Stomach (tissue), 9 donors: ENCODE data around the gene CYTH1. TPM values are rescaled to one million over a fixed set of nuclear protein-coding genes. Genes with fewer than 3 reads are reported as not detected.
A peak's percentile ranks its signal among the peaks of the same experiment; 100 is the strongest.

Experiments used
- DNase-seq, 2 donors: peaks; one replicate each; pipeline versions ENCODE4 v3.0.0 to v3.0.0-alpha.2; 2013 to 2019
- H3K27ac ChIP-seq, 5 donors: fragments of 200-600 bp in 4 of 5; sonication (generic) in 4 of 5; one replicate each; pipeline ENCODE4 v1.5.1; 2013 to 2019; ENCODE audit warnings: mild to moderate bottlenecking in 1 of 5, moderate library complexity in 1 of 5
- H3K27me3 ChIP-seq, 3 donors: fragments of 200-600 bp; sonication (generic); one replicate each; pipeline ENCODE4 v1.5.1; 2017 to 2019; ENCODE audit warnings: mixed run types in 1 of 3
- H3K36me3 ChIP-seq, 4 donors: fragments of 200-600 bp; sonication (generic); 1 replicate in 3 of 4; 2 replicates in 1 of 4; pipeline ENCODE4 v1.5.1; 2016 to 2019
- H3K4me1 ChIP-seq, 4 donors: fragments of 200-600 bp; sonication (generic); one replicate each; pipeline ENCODE4 v1.5.1; 2016 to 2019
- H3K4me3 ChIP-seq, 4 donors: fragments of 200-600 bp; sonication (generic) in 3 of 4; one replicate each; pipeline ENCODE4 v1.5.1; 2016 to 2019; ENCODE audit warnings: mild to moderate bottlenecking in 1 of 4
- H3K9me3 ChIP-seq, 4 donors: fragments of 200-600 bp; sonication (generic); one replicate each; pipeline ENCODE4 v1.5.1; 2016 to 2019
- CTCF ChIP-seq, 7 experiments: fragments of 450-650 bp in 4 of 7; fragments of 200-600 bp in 3 of 7; sonication (generic) in 3 of 7; IDR thresholded peaks; one replicate each; pipeline ENCODE4 v1.5.1; 2016 to 2019; ENCODE audit warnings: antibody characterized with exemption in 7 of 7, control low read depth in 2 of 7, mild to moderate bottlenecking in 1 of 7
- EP300 ChIP-seq: sonication (generic); formaldehyde crosslinking; IDR thresholded peaks from one replicate; pipeline ENCODE4 v1.6.1; 2017; ENCODE audit warnings: antibody characterized with exemption
- POLR2A ChIP-seq, 4 donors: fragments of 450-650 bp; IDR thresholded peaks; one replicate each; pipeline ENCODE4 v1.6.1; 2016; ENCODE audit warnings: antibody characterized with exemption in 4 of 4, control low read depth in 2 of 4, mild to moderate bottlenecking in 1 of 4, moderate library complexity in 1 of 4
- POLR2AphosphoS5 ChIP-seq, 3 donors: sonication (generic); formaldehyde crosslinking; IDR thresholded peaks; one replicate each; pipeline ENCODE4 v1.6.1; 2016; ENCODE audit warnings: antibody characterized with exemption in 3 of 3
- WGBS, 5 donors: extraction: QIAGEN DNeasy Blood & Tissue Kit in 3 of 5; methylation state at CpG; one replicate each; pipeline versions ENCODE4 v1.1.5 to v1.1.7; 2013 to 2018; 5-methylcytosine and 5-hydroxymethylcytosine counted together
- intact Hi-C: fragments of 100-400 bp; cut with DNase I; formaldehyde crosslinking; loops from one replicate; pipeline ENCODE4 v1.15.1; 2023; ENCODE audit warnings: low total_unique reads
- polyA plus RNA-seq, 3 donors: library from polyadenylated mRNA; stranded (reverse); fragments of 200-250 nt; gene quantifications; one replicate each; pipeline ENCODE4 v1.2.3, GENCODE V29; 2013
- total RNA-seq, 5 donors: library from RNA; depleted of rRNA; stranded (reverse); fragments of >200 nt; gene quantifications; one replicate each; pipeline versions ENCODE4 v1.1.0 to v1.2.3, GENCODE V29; 2014 to 2016
- donor health status: healthy with polysubstance abuse.
- donor health status: Bipolar disorder and iron deficiency.
- donor health status: healthy.

Gene CYTH1
- total and polyA plus RNA-seq, 8 donors = 29.6 to 137 (median 55.9) TPM

- WGBS, 5 donors = 80 to 87% (median 84%) methylated on average over 14 of the region's 14 CpGs
- Histone ChIP-seq H3K9me3 (no peaks in the 10 kb centered on the region), H3K4me3 (no peak overlapping the region), H3K27ac (peak overlapping the region in 4 of 5 donors; percentile 54 to 65 (median 58)), H3K4me1 (peaks cover 0 to 18% (median 0%) of the 10 kb centered on the region in 4 donors), H3K36me3 (peaks cover 53 to 97% (median 96%) of the 10 kb centered on the region in 4 donors), H3K27me3 (no peaks in the 10 kb centered on the region)
- no peak for TF ChIP-seq POLR2AphosphoS5 (IDR thresholded peaks at IDR 0.05)
- TF ChIP-seq CTCF (IDR thresholded peaks at IDR 0.05) = no peak
- TF ChIP-seq POLR2A (IDR thresholded peaks at IDR 0.05) = no peak
- no peak for TF ChIP-seq EP300
- intact Hi-C loops = no loop called here
- DNase-seq = peak in 1 of 2 donors; percentile 33
These were observed 23.2 kb upstream of the CYTH1 start for GRCh38 chr17:78805301-78805700.

DNA sequence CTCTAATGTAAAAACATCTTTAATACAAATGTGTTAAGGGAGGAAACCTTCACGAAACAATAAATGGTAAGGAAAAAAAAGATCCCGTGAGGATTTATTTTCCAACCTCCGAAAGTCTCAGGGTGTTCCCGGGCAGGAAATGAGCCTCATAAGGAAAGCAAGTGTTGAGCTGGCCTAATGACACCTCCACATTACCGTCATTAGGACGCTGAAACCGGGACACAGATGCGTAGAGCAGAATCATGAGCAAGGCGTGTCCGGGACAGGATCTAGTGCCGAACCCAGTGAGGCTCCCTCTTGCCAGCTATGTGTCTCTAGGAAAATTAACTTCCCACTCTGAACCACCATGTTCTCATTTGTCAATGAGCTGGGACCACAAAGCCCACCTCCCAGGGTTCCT is 22.7 kb upstream of the CYTH1 start:
- Histone ChIP-seq H3K27ac (peak overlapping the region in 4 of 5 donors; percentile 54 to 65 (median 58)), H3K36me3 (peaks cover 49 to 96% (median 94%) of the 10 kb centered on the region in 4 donors)

DNA sequence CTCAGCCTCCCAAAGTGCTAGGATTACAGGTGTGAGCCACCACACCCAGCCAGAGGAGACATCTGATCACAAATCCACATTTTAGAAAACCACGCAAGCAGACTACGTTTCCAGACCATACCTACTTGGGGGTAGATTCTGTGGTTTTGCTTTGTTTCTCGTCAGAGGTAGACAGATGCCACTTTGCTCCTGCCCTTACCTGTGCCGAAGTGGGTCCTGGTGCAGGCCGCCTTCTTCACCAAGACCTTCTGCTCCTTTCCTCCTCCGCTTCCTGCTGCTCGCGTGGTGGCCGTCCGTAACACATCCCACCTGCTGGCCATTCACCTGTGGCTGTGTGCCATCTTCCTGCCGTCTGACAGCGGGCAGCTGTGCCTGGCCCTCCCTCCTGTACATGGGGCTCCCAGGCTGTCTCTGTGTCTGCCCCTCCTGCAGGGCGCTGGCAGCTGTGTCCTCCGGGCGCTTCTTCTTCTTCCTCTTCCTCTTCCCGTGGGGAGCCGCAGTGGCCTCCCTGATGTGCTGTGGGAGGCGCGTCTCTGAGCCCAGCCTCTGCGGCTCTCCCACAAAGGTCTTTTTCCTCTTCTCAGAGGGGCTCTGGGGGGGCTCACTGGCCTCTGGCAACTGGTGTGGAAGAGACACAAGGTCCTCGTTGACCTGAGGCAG is 21.2 kb upstream of the CYTH1 start:
- H3K4me1 ChIP-seq = peaks cover 0 to 31% (median 8%) of the 10 kb centered on the region in 4 donors
- no peak overlapping the region for H3K4me3 ChIP-seq
- DNase-seq = no peak
- intact Hi-C loops = no loop called here
- H3K27ac ChIP-seq = peak overlapping the region in 3 of 5 donors; percentile 21 to 38 (median 21)
- H3K36me3 ChIP-seq = peaks cover 52 to 96% (median 92%) of the 10 kb centered on the region in 4 donors
- no peak for TF ChIP-seq POLR2AphosphoS5 (IDR thresholded peaks at IDR 0.05)
- TF ChIP-seq EP300 = no peak
- no peak for TF ChIP-seq CTCF (IDR thresholded peaks at IDR 0.05)
- TF ChIP-seq POLR2A (IDR thresholded peaks at IDR 0.05) = no peak
- H3K27me3 ChIP-seq = no peaks in the 10 kb centered on the region
- no peaks in the 10 kb centered on the region for H3K9me3 ChIP-seq
- 75 to 83% (median 80%) methylated on average over 21 of the region's 21 CpGs for WGBS, 5 donors

More for the DNA sequence above, 22.7 kb upstream of the CYTH1 start:
- H3K27me3 ChIP-seq = no peaks in the 10 kb centered on the region
- TF ChIP-seq POLR2A (IDR thresholded peaks at IDR 0.05) (no peak), POLR2AphosphoS5 (IDR thresholded peaks at IDR 0.05) (peak; percentile 26 to 47 (median 29)), CTCF (IDR thresholded peaks at IDR 0.05) (no peak), EP300 (peak; percentile 43)
- H3K4me3 ChIP-seq = no peak overlapping the region
- H3K4me1 ChIP-seq = peaks cover 0 to 18% (median 2%) of the 10 kb centered on the region in 4 donors
- no peaks in the 10 kb centered on the region for H3K9me3 ChIP-seq
- intact Hi-C loops = no loop called here
- 67 to 80% (median 78%) methylated on average over 11 of the region's 11 CpGs for WGBS, 5 donors
- no peak for DNase-seq

GRCh38 chr17:78802459-78802858 is 20.4 kb upstream of the CYTH1 start:
- Histone ChIP-seq H3K4me3 (no peak overlapping the region), H3K36me3 (peaks cover 60 to 96% (median 92%) of the 10 kb centered on the region in 4 donors), H3K4me1 (peaks cover 0 to 40% (median 9%) of the 10 kb centered on the region in 4 donors), H3K27ac (no peak overlapping the region), H3K9me3 (no peaks in the 10 kb centered on the region), H3K27me3 (no peaks in the 10 kb centered on the region)
- intact Hi-C loops = no loop called here
- DNase-seq = no peak
- TF ChIP-seq POLR2A (IDR thresholded peaks at IDR 0.05) (no peak), CTCF (IDR thresholded peaks at IDR 0.05) (no peak), POLR2AphosphoS5 (IDR thresholded peaks at IDR 0.05) (no peak), EP300 (no peak)
- 92 to 95% (median 94%) methylated on average over 13 to 14 of the region's 14 CpGs for WGBS, 5 donors
